Neural crest cell (in vitro differentiated cells): ENCODE results near the gene IL22. TPM values are rescaled to one million over a fixed set of nuclear protein-coding genes. Genes with fewer than 3 reads are reported as not detected.

Experiments
- DNase-seq: peaks from one replicate; pipeline ENCODE4 v3.0.0; 2021; ENCODE audit warnings: low read depth, mixed read lengths, low spot score
- H3K27ac Mint-ChIP-seq: one replicate; pipeline ENCODE4 v1.8.0; 2021; ENCODE audit warnings: mild to moderate bottlenecking, mixed read lengths; ENCODE audit not compliant: unreplicated experiment
- H3K27me3 Mint-ChIP-seq: 2 replicates; pipeline ENCODE4 v1.8.0; 2021; ENCODE audit warnings: low read depth, mild to moderate bottlenecking, mixed read lengths
- H3K36me3 Mint-ChIP-seq: 2 replicates; pipeline ENCODE4 v1.8.0; 2021; ENCODE audit warnings: low read depth, mild to moderate bottlenecking, mixed read lengths
- H3K4me1 Mint-ChIP-seq: 2 replicates; pipeline ENCODE4 v1.8.0; 2021; ENCODE audit warnings: mixed read lengths
- H3K4me3 Mint-ChIP-seq: one replicate; pipeline ENCODE4 v1.8.0; 2021; ENCODE audit warnings: mild to moderate bottlenecking, mixed read lengths
- H3K9me3 Mint-ChIP-seq: 2 replicates; pipeline ENCODE4 v1.8.0; 2021; ENCODE audit warnings: mixed read lengths
- CTCF ChIP-seq: fragments of 200-600 bp; sonication (generic); conservative IDR thresholded peaks from 2 replicates; pipeline ENCODE4 v1.5.0; 2021; ENCODE audit warnings: antibody characterized with exemption, mild to moderate bottlenecking
- total RNA-seq: library from RNA; stranded (reverse); gene quantifications from 2 replicates; pipeline ENCODE4 v1.2.1, GENCODE V29; 2021

Gene IL22
- total RNA-seq, 1 donor from 2014 or later: not detected

- H3K27me3 Mint-ChIP-seq: no peaks in the 10 kb centered on the region
- no peak overlapping the region for H3K27ac Mint-ChIP-seq
- no peak for TF ChIP-seq CTCF
- no peaks in the 10 kb centered on the region for H3K4me1 Mint-ChIP-seq
- H3K9me3 Mint-ChIP-seq: no peaks in the 10 kb centered on the region
- no peak for DNase-seq
- no peak overlapping the region for H3K4me3 Mint-ChIP-seq
- no peaks in the 10 kb centered on the region for H3K36me3 Mint-ChIP-seq
These were observed 21.7 kb downstream of the IL22 start for GRCh38 chr12:68231691-68232090.

GRCh38 chr12:68231229-68231628 is 22.2 kb downstream of the IL22 start:
- Mint-ChIP-seq H3K27ac (no peak overlapping the region), H3K4me3 (no peak overlapping the region), H3K27me3 (no peaks in the 10 kb centered on the region), H3K9me3 (no peaks in the 10 kb centered on the region), H3K4me1 (no peaks in the 10 kb centered on the region), H3K36me3 (no peaks in the 10 kb centered on the region)
- TF ChIP-seq CTCF: no peak
- no peak for DNase-seq

- DNase-seq: no peak
- no peaks in the 10 kb centered on the region for H3K36me3 Mint-ChIP-seq
These were observed 23.4 kb downstream of the IL22 start for GRCh38 chr12:68229956-68230355.

GRCh38 chr12:68227356-68227755 is 26.0 kb downstream of the IL22 start:
- DNase-seq: no peak
- no peaks in the 10 kb centered on the region for H3K9me3 Mint-ChIP-seq
- no peaks in the 10 kb centered on the region for H3K36me3 Mint-ChIP-seq
- peaks cover 10% of the 10 kb centered on the region for H3K4me1 Mint-ChIP-seq
- no peak for TF ChIP-seq CTCF
- H3K4me3 Mint-ChIP-seq: no peak overlapping the region
- H3K27me3 Mint-ChIP-seq: no peaks in the 10 kb centered on the region
- no peak overlapping the region for H3K27ac Mint-ChIP-seq

More at GRCh38 chr12:68229956-68230355, 23.4 kb downstream of the IL22 start:
- H3K4me3 Mint-ChIP-seq: no peak overlapping the region
- H3K9me3 Mint-ChIP-seq: no peaks in the 10 kb centered on the region
- no peaks in the 10 kb centered on the region for H3K4me1 Mint-ChIP-seq
- TF ChIP-seq CTCF: no peak
- no peaks in the 10 kb centered on the region for H3K27me3 Mint-ChIP-seq
- no peak overlapping the region for H3K27ac Mint-ChIP-seq

- DNase-seq: no peak
- peaks cover 10% of the 10 kb centered on the region for H3K4me1 Mint-ChIP-seq
- no peak within 1 kb of the TSS for H3K27ac Mint-ChIP-seq
- H3K4me3 Mint-ChIP-seq: no peak within 1 kb of the TSS
- no peak for TF ChIP-seq CTCF
- H3K36me3 Mint-ChIP-seq: no peaks in the 10 kb centered on the region
- no peaks in the 10 kb centered on the region for H3K27me3 Mint-ChIP-seq
- H3K9me3 Mint-ChIP-seq: no peaks in the 10 kb centered on the region
These were observed 27.6 kb downstream of the IL22 start, which contains the start of gene IL26 for GRCh38 chr12:68225576-68226476. Gene IL26, minus strand, starts transcription at chr12:68225810. Its CDS starts 54 bp downstream, at chr12:68225756.
